ENCODE data around the gene CNBD2. TPM values are rescaled to one million over a fixed set of nuclear protein-coding genes. Genes with fewer than 3 reads are reported as not detected.

Gene CNBD2
- total RNA-seq = 2.1 and 2.2 TPM in 2 replicates

GRCh38 chr20:35967979-35968640 is at the start of gene CNBD2:
Gene CNBD2, plus strand, starts transcription at chr20:35968590. Its CDS starts 173 bp downstream, at chr20:35968763.

GRCh38 chr20:35954200-35954906 is 14.0 kb upstream of the CNBD2 start, which contains the start of gene SCAND1:
Gene SCAND1, minus strand, starts transcription at chr20:35954502. Its CDS starts 218 bp downstream, at chr20:35954284.

Small RNA genes within 50 kb of the gene (small RNA-seq; reads per million reads assigned to genes)
- not detected for gene RNU6-937P

Other genes starting within 250 kb of the CNBD2 start
- gene RBM39, start 226.3 kb upstream of the CNBD2 start, total RNA-seq = 197 and 296 TPM in 2 replicates
- gene PHF20, start 196.6 kb upstream of the CNBD2 start, total RNA-seq = 37.3 and 37.8 TPM in 2 replicates
- gene SCAND1, start 14.1 kb upstream of the CNBD2 start, total RNA-seq = 44.9 and 57.1 TPM in 2 replicates
- gene EPB41L1, start 186.2 kb downstream of the CNBD2 start, total RNA-seq = 18.5 TPM in 2 replicates